Measurements from ENCODE around the gene PLCB1.
A peak's percentile ranks its signal among the peaks of the same experiment; 100 is the strongest.
"Not testable (repeated sequence)": the region's sequence is repeated elsewhere in the genome, so short reads cannot be mapped to it uniquely, and the experiment has no call there.

The PLCB1 gene

DNA sequence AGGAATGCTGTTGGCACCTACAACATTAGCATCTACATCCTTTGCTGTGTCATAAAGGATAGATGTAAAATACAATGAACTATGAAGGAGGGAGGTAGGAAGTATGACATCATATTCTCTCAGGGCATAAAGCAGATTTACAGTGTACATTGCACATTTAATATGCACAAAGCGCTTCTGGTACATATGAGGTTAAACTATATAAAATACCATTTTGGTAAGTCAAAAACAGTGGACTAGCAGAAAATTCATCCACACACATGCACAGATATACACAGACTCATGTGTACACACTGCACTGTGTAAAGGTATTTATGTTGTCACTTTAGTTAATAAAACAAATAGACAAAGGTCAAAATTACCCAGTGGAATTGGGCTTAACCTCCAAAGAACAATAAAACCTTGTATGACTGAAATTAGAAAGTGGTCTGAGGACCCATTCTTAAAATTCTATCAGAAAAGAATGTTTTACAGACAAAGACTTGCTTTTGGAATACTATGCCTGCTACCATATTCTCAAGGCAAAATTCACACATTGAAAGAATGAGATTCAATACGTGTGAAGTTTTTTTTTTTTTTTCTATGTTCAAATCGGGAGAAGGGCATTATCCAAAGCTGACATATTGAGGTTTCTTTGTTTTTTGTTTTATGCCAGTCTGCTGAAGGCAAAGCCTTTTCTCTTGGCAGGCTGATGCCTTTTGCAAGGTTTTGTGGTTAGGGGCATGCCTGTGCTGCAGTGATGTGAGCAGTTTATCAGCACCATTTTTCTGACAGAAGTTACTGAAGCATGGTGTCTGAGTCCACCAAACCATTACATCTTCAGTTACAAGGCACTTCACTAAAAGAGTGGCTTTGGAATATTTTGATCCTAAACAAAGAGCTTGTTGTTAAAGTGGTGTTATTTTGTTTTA, 199.0 kb downstream of the PLCB1 start:
- DNase-seq (ENCODE audit: low spot score) (peak; percentile 13), FAIRE-seq (no peak)

GRCh38 chr20:8331740-8332412, 199.8 kb downstream of the PLCB1 start:
- no peak for FAIRE-seq

DNA sequence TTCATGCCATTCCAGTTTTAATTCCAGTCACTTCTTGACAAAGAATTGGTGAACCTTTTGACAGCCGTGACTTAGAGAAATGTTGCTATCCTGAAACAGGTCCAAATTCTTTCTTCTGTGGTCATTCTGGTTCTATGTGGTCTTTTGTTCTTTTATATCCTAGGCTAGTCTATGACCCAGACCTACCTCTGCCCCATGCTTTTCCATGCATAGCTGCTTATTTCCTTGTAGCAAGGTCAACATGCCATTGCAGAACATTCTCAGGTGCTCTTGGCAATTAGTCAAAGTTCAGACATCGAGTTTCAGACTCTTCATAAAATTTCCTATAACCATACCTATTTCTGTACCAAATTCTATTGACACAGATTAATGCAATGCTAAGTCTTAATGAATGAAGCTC, 202.6 kb downstream of the PLCB1 start:
- DNase-seq (ENCODE audit: low spot score) = no peak
- FAIRE-seq = no peak

More at GRCh38 chr20:8331740-8332412, 199.8 kb downstream of the PLCB1 start:
- DNase-seq (ENCODE audit: low spot score) = peak; percentile 59

GRCh38 chr20:8335059-8335458, 203.0 kb downstream of the PLCB1 start:
- DNase-seq (ENCODE audit: low spot score) = no peak
- FAIRE-seq = no peak

GRCh38 chr20:8335495-8336195, 203.6 kb downstream of the PLCB1 start:
- FAIRE-seq = no peak
- DNase-seq (ENCODE audit: low spot score) = no peak

DNA sequence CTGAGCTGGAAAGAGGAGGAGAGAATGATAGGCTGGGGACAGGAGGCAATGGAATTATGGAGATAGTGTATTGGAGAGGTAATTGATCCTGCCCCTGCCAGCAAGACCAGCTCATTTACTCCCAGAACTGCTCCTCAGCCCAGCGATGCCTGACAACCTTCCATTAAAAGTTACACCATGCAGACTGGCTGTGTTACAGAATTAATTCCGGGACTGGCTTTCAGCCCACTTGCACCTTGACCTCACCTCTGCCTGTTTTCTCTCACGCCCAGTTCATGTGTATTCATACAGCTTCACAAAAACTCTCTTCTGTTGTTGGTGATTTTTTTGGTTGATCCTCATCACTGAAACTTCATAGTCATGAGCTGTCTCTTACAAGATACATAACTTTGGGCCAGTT, 207.3 kb downstream of the PLCB1 start:
- DNase-seq (ENCODE audit: low spot score) = no peak
- no peak for FAIRE-seq

DNA sequence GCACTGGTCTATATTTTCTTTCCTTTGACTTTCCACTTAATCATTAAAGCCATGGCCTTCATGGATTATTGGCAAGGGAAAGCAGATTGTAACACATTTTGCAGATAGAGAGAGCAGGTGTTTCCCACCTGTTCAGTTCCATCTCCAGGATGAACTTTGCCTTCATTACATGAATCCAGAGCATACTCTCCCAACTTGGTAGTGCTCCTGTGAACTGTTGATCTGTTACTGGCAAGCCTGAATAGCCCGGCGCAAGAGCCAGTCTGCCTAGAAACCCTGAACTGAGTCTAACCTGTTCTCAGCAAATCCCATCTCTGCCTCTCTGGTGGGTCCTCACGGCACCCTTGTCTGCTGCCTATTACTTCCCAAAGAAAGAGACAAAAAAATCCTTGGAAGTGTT, 210.3 kb downstream of the PLCB1 start:
- DNase-seq (ENCODE audit: low spot score) = no peak
- FAIRE-seq = no peak

GRCh38 chr20:8344106-8344505, 212.0 kb downstream of the PLCB1 start:
- FAIRE-seq (no peak), DNase-seq (ENCODE audit: low spot score) (no peak)

DNA sequence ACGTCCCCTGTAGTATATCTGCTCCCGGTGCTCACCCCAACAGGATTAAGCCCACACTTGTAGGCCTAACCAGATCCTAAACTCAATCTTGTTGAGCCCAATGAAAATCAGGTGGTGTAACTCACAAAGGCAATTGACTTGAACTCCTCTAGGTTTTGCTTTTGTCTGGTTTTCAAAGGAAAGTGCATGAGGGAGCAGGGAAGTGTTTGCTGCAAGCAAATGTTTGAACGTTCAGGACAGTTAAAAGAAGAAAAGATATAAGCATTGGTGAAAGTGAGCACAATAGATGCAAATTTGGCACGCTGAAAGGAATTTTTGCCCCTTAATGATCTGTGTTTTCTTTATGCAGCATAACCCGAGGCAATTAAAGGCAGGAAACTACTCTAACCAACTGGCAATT, 212.6 kb downstream of the PLCB1 start:
- DNase-seq (ENCODE audit: low spot score) = no peak

GRCh38 chr20:8346700-8347270, 214.7 kb downstream of the PLCB1 start:
- FAIRE-seq = no peak
- no peak for DNase-seq (ENCODE audit: low spot score)

More for the DNA sequence above, 212.6 kb downstream of the PLCB1 start:
- no peak for FAIRE-seq

DNA sequence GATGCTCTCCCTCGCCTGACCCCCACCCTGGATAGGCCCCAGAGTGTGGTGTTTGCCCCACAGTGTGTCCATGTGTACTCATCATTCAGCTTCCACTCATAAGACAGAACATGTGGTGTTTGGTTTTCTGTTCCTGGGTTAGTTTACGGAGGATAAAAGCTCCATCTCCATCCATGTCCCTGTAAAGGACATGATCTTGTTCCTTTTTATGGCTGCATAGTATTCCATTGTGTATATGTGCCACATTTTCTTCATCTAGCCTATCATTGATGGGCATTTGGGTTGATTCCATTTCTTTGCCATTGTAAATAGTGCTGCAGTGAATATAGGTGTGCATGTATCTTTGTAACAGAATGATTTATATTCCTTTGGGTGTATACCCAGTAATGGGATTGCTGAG, 218.2 kb downstream of the PLCB1 start:
- FAIRE-seq; DNase-seq (ENCODE audit: low spot score): not testable (repeated sequence)

DNA sequence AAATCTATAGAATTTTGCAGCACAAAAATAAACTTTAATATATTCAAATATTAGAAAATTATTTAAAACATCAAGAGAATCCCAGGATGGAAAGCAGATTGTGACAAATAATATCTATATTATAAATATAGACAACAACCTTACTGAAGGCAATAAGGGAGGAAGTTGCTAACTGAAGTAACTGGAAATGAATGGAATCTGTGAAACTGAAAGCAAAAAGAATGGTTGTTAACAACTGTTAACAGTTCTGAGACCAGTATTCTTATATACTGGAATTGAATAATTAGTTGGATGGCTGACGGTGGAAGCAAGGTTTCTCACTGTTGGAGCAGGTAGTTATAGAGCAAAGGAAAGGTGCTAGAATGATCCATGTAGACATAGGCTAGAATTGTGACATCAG, 220.4 kb downstream of the PLCB1 start:
- FAIRE-seq (no peak), DNase-seq (ENCODE audit: low spot score) (no peak)

DNA sequence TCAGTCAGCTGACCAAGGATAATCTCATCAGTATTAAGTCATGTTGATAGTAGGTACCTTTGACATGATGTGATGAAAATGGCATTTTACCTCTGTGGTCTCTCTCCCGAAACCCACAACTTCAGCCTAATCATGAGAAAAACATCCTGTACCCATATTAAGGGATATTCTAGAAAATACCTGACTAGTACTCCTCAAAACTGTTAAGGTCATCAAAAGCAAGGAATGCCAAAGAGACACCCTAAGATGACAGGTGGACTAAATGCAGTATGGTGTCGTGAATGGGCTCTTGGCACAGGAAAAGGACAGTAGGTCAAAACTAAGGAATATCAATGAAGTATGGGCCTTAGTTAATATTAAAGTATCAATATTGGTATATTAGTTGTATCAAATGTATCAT, 221.4 kb downstream of the PLCB1 start:
- DNase-seq (ENCODE audit: low spot score) (no peak), FAIRE-seq (no peak)

DNA sequence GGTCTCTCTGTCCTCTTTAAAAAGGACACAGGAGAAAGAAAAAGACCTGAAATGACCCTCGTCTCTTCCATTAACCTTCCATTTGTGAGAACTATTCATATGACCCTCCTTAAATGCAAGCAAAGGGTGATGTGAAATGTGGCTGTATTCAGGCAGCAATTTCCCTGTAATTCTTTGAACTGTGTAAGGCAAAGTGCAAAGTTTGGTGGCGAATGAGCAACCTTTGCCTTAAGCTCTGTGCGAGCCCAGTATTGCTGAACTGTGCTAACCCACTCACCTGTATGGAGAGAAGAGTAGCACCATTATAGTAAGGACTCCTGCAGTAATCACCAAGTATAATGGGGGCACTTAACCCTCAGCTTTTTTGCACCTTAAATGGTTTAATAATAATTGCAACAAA, 223.4 kb downstream of the PLCB1 start:
- no peak for DNase-seq (ENCODE audit: low spot score)
- no peak for FAIRE-seq

DNA sequence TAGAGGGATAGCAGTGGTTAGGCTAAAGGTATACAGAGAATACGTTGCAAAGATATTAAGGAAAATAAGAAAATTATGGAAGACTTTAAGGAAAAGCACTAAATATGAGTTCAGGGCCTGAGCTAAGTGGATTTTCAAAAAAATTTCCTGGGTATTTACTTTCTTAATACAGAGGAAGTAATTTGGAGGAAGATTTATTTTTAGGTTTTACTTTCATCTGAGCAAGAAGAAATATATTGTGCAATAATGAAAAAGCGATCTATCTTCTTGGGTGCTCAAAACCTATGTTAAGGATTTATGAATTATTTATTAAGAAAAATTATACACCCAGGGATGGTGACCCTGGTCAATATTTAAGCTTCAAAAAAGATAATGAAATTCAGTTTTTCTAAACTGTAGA, 224.7 kb downstream of the PLCB1 start:
- no peak for DNase-seq (ENCODE audit: low spot score)
- FAIRE-seq = no peak

DNA sequence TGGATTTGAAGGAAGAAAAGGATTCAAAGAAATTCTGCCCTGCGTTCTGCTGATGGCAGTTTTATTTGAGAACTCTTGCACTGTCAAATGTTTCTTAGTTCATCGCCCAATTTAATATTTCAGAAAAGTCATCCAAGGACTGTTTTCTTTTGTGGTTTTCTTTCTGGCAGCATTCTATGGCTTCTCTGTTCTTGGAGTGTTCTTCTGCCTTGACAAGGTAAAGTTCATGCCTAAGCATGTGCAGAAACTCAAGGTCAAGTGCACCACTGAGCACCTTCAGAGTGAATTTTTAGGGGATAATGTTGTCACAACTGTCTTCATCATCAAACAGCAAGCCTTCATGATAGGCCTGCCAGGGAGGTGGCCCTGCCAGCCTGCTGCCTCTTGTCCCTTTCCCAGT, 225.6 kb downstream of the PLCB1 start:
- no peak for FAIRE-seq
- no peak for DNase-seq (ENCODE audit: low spot score)

- DNase-seq (ENCODE audit: low spot score) (no peak), FAIRE-seq (no peak)
These were observed 228.0 kb downstream of the PLCB1 start for GRCh38 chr20:8360035-8360434.

DNA sequence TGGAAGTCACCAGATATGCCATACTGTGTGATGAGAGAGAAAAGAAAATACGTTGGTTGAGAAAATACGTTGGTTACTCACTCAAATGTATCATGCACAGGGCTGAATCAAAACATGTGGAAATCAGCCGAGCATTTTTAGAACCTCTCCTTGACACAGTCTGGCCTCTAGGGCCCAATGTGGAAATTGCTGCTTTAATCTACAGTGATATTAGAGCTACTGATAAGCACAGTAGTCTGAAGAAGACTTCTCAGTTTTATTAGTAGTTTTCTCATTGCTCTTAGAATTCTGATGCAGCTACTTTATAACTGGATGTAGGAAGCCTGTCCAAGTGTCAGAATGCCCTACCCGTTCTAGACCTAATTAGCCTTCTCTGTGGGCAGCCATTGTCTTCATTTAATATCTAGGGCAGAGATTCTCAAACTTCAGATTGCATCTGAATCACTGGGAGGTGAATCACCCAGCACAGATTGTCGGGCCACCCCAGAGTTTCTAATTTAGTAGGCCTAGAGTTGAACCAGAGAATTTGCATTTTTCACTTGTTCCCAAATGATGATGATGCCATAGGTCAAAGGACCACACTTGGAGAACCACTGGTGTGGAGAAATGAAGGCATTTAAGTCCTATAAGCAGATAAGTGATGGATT, 229.1 kb downstream of the PLCB1 start:
- DNase-seq (ENCODE audit: low spot score) (peak; percentile 9), FAIRE-seq (no peak)

DNA sequence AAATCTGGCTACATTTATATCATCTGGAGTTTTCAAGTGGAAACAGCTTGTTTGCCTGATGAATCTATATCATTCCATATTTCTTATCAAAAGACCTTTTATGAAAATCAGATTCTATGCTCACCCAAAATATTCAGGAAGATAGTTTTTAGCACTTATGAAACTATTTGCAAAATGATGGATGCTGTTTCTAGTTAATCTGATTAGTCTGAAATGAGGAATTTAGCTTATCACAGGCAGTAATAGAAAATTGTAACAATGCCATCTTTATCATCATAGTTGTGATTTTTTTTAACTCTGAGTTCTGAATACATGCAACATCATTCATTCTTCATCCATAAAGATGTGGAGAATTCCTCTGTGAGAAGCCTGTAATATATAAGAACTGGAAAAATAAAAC, 229.7 kb downstream of the PLCB1 start:
- DNase-seq (ENCODE audit: low spot score) (no peak), FAIRE-seq (no peak)

- FAIRE-seq (no peak), DNase-seq (ENCODE audit: low spot score) (no peak)
These were observed 230.4 kb downstream of the PLCB1 start for GRCh38 chr20:8362457-8362856.

All from urothelium cell line (cell line).